ENCODE measurements around the gene CHAC1. TPM values are rescaled to one million over a fixed set of nuclear protein-coding genes. Genes with fewer than 3 reads are reported as not detected.
"Not testable (repeated sequence)": the region's sequence is repeated elsewhere in the genome, so short reads cannot be mapped to it uniquely, and the experiment has no call there.

CHAC1 gene
- total RNA-seq, 1 donor = 30.0 TPM

DNA sequence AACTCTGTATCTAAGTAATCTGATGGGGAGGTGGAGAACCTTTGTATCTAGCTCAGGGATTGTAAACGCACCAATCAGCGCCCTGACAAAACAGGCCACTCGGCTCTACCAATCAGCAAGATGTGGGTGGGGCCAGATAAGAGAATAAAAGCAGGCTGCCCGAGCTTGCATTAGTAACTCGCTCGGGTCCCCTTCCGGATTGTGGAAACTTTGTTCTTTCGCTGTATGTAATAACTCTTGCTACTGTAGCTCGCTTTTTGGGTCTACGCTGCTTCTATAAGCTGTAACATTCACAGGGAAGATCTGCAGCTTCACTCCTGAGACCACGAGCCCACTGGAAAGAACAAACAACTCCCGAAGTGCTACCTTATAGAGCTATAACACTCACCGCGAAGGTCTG lies 9.0 kb downstream of the CHAC1 start:
- not testable (repeated sequence) for H3K36me3 ChIP-seq (ENCODE audit: insufficient read depth, low read length); H3K27ac ChIP-seq (ENCODE audit: low read depth, low read length); H3K79me2 ChIP-seq (ENCODE audit: insufficient read depth, low read length); H2AFZ ChIP-seq (ENCODE audit: low read length); H3K4me3 ChIP-seq (ENCODE audit: insufficient read depth, low read length); H3K4me1 ChIP-seq (ENCODE audit: insufficient read depth, low read length); H3K27me3 ChIP-seq (ENCODE audit: insufficient read depth, low read length); DNase-seq (ENCODE audit: insufficient read length, low spot score, missing footprints); H4K20me1 ChIP-seq (ENCODE audit: insufficient read depth, low read length); H3K4me2 ChIP-seq (ENCODE audit: insufficient read depth, low read length); H3K9me3 ChIP-seq (ENCODE audit: low read depth, low read length)

DNA sequence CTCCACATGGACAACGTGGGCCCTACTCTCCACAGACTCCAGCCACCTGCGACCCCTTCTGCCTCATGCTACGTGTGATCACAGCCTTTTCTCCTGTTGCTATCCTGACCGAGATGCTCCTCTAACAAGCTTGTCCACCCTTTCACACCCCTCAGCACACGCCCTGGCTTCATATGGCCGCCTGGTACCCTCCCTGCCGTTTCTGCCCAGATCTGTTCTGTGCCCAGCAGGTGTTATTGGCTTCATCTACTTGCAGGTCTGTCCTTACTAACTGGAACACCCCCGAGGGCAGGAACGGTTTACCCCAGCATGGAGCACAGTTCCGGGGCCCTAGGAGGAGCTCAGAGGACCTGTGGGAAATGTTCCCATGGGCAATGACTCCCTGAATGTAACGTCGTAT lies 9.9 kb downstream of the CHAC1 start:
- no peaks in the 10 kb centered on the region for H3K36me3 ChIP-seq (ENCODE audit: insufficient read depth, low read length)
- H3K79me2 ChIP-seq (ENCODE audit: insufficient read depth, low read length) = no peaks in the 10 kb centered on the region
- no peaks in the 10 kb centered on the region for H3K4me1 ChIP-seq (ENCODE audit: insufficient read depth, low read length)
- DNase-seq (ENCODE audit: insufficient read length, low spot score, missing footprints) = no peak
- no peaks in the 10 kb centered on the region for H4K20me1 ChIP-seq (ENCODE audit: insufficient read depth, low read length)
- no peak overlapping the region for H3K4me3 ChIP-seq (ENCODE audit: insufficient read depth, low read length)
- H3K4me2 ChIP-seq (ENCODE audit: insufficient read depth, low read length) = no peak overlapping the region
- H3K9me3 ChIP-seq (ENCODE audit: low read depth, low read length) = no peaks in the 10 kb centered on the region
- H2AFZ ChIP-seq (ENCODE audit: low read length) = no peak overlapping the region
- H3K27ac ChIP-seq (ENCODE audit: low read depth, low read length) = no peak overlapping the region
- no peaks in the 10 kb centered on the region for H3K27me3 ChIP-seq (ENCODE audit: insufficient read depth, low read length)
- TF ChIP-seq, protein P1, sequence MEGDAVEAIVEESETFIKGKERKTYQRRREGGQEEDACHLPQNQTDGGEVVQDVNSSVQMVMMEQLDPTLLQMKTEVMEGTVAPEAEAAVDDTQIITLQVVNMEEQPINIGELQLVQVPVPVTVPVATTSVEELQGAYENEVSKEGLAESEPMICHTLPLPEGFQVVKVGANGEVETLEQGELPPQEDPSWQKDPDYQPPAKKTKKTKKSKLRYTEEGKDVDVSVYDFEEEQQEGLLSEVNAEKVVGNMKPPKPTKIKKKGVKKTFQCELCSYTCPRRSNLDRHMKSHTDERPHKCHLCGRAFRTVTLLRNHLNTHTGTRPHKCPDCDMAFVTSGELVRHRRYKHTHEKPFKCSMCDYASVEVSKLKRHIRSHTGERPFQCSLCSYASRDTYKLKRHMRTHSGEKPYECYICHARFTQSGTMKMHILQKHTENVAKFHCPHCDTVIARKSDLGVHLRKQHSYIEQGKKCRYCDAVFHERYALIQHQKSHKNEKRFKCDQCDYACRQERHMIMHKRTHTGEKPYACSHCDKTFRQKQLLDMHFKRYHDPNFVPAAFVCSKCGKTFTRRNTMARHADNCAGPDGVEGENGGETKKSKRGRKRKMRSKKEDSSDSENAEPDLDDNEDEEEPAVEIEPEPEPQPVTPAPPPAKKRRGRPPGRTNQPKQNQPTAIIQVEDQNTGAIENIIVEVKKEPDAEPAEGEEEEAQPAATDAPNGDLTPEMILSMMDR (IDR thresholded peaks at IDR 0.05; ENCODE audit: extremely low read depth, low read depth, low read length) = no peak

DNA sequence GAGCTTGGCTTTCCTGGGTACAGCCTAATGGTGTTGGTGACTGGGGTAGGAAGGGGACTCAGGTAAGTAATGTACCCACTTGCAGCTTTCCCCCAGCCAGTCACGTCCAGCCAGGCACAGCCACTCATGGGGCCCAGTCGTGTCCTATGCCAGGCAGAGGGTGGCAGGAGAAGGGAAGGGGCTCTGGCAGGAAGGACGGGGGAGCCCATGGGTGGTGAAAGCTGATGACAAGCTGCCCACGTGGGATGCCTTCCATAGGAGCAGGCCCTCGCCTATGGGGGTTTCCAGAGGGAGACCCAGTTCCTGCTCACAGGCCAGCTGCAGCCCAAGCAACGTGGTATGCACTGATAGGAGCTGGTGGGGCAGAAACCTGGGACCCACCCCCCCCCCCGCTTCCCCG lies 10.7 kb downstream of the CHAC1 start:
- Histone ChIP-seq H4K20me1 (ENCODE audit: insufficient read depth, low read length) (no peaks in the 10 kb centered on the region), H3K27ac (ENCODE audit: low read depth, low read length) (no peak overlapping the region), H3K79me2 (ENCODE audit: insufficient read depth, low read length) (no peaks in the 10 kb centered on the region), H3K9me3 (ENCODE audit: low read depth, low read length) (no peaks in the 10 kb centered on the region), H3K4me1 (ENCODE audit: insufficient read depth, low read length) (no peaks in the 10 kb centered on the region), H3K27me3 (ENCODE audit: insufficient read depth, low read length) (no peaks in the 10 kb centered on the region), H3K36me3 (ENCODE audit: insufficient read depth, low read length) (no peaks in the 10 kb centered on the region), H2AFZ (ENCODE audit: low read length) (no peak overlapping the region), H3K4me3 (ENCODE audit: insufficient read depth, low read length) (no peak overlapping the region), H3K4me2 (ENCODE audit: insufficient read depth, low read length) (no peak overlapping the region)
- TF ChIP-seq, protein P1 (IDR thresholded peaks at IDR 0.05; ENCODE audit: extremely low read depth, low read depth, low read length) = no peak
- DNase-seq (ENCODE audit: insufficient read length, low spot score, missing footprints) = no peak

DNA sequence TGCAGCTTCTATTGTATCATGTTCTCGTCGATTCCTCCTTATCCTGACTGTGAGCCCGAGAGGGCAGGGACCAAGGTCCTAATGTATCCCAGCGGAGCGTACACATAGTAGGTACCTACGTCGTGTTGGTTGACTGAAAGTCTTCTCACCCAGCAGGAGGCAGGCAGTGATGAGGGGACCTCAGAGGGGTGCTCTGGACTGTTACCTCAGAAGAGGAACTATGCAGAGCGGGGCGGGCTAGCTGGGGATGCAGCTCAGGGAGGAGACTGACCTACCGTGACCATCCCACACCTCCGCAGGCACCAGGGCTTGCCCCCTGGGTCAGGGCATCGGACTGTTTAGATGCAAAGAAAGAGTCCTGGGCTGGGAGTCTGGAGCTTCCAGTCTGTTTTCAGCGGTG lies 11.4 kb downstream of the CHAC1 start:
- no peak overlapping the region for H3K27ac ChIP-seq (ENCODE audit: low read depth, low read length)
- no peaks in the 10 kb centered on the region for H3K36me3 ChIP-seq (ENCODE audit: insufficient read depth, low read length)

More for the DNA sequence above, 11.4 kb downstream of the CHAC1 start:
- no peaks in the 10 kb centered on the region for H3K27me3 ChIP-seq (ENCODE audit: insufficient read depth, low read length)
- H3K4me2 ChIP-seq (ENCODE audit: insufficient read depth, low read length) = no peak overlapping the region
- no peak overlapping the region for H2AFZ ChIP-seq (ENCODE audit: low read length)
- H3K9me3 ChIP-seq (ENCODE audit: low read depth, low read length) = no peaks in the 10 kb centered on the region
- no peaks in the 10 kb centered on the region for H3K4me1 ChIP-seq (ENCODE audit: insufficient read depth, low read length)
- DNase-seq (ENCODE audit: insufficient read length, low spot score, missing footprints) = no peak
- H3K4me3 ChIP-seq (ENCODE audit: insufficient read depth, low read length) = no peak overlapping the region
- H3K79me2 ChIP-seq (ENCODE audit: insufficient read depth, low read length) = no peaks in the 10 kb centered on the region
- TF ChIP-seq, protein P1 (IDR thresholded peaks at IDR 0.05; ENCODE audit: extremely low read depth, low read depth, low read length) = no peak
- no peaks in the 10 kb centered on the region for H4K20me1 ChIP-seq (ENCODE audit: insufficient read depth, low read length)

All from osteoblast (primary cell).